IMR-90 (cell line): ENCODE results near the gene TMEM50B.

Source experiments
- BHLHE40 ChIP-seq: fragments of 150-350 bp; IDR thresholded peaks from 2 replicates; pipeline ENCODE4 v1.6.1; 2016; ENCODE audit warnings: mild to moderate bottlenecking, low read depth, low read length
- CEBPB ChIP-seq: IDR thresholded peaks from 2 replicates; pipeline ENCODE4 v1.6.1; 2012; ENCODE audit warnings: low read depth, low read length, improper control_type of control experiment
- CHD1 ChIP-seq: IDR thresholded peaks from 2 replicates; pipeline ENCODE4 v1.6.1; 2012; ENCODE audit warnings: low read depth, low read length, improper control_type of control experiment
- FOS ChIP-seq: fragments of 150-350 bp; IDR thresholded peaks from 2 replicates; pipeline ENCODE4 v1.6.1; 2016; ENCODE audit warnings: low read depth, low read length
- MAZ ChIP-seq: IDR thresholded peaks from 2 replicates; pipeline ENCODE4 v1.6.1; 2012; ENCODE audit warnings: low read depth, mild to moderate bottlenecking, low read length, improper control_type of control experiment, moderate library complexity, borderline replicate concordance
- MXI1 ChIP-seq: IDR thresholded peaks from 2 replicates; pipeline ENCODE4 v1.6.1; 2012; ENCODE audit warnings: low read depth, mild to moderate bottlenecking, low read length, moderate library complexity, borderline replicate concordance
- NFE2L2 ChIP-seq: fragments of 150-350 bp; IDR thresholded peaks from 2 replicates; pipeline ENCODE4 v1.6.1; 2016; ENCODE audit warnings: low read depth, mild to moderate bottlenecking, low read length
- POLR2A ChIP-seq: IDR thresholded peaks from 2 replicates; pipeline ENCODE4 v1.6.1; 2012; ENCODE audit warnings: mild to moderate bottlenecking, low read depth, low read length
- RAD21 ChIP-seq: IDR thresholded peaks from 2 replicates; pipeline ENCODE4 v1.6.1; 2012; ENCODE audit warnings: low read length, improper control_type of control experiment
- RCOR1 ChIP-seq: IDR thresholded peaks from 2 replicates; pipeline ENCODE4 v1.6.1; 2012; ENCODE audit warnings: mild to moderate bottlenecking, low read length, improper control_type of control experiment; ENCODE audit not compliant: insufficient replicate concordance
- SMC3 ChIP-seq: fragments of 150-350 bp; IDR thresholded peaks from 2 replicates; pipeline ENCODE4 v1.6.1; 2016; ENCODE audit warnings: low read depth, mild to moderate bottlenecking, antibody characterized with exemption, low read length, moderate library complexity
- TF ChIP-seq, protein P1 (sequence below): conservative IDR thresholded peaks from 2 replicates; pipeline ENCODE4 v1.5.1; 2012; ENCODE audit warnings: mild to moderate bottlenecking, low read depth, low read length, improper control_type of control experiment
- TF ChIP-seq, protein P2 (sequence below): fragments of 150-350 bp; IDR thresholded peaks from 2 replicates; pipeline ENCODE4 v1.6.1; 2017; ENCODE audit warnings: mild to moderate bottlenecking, antibody characterized with exemption, low read length, low read depth

DNA sequence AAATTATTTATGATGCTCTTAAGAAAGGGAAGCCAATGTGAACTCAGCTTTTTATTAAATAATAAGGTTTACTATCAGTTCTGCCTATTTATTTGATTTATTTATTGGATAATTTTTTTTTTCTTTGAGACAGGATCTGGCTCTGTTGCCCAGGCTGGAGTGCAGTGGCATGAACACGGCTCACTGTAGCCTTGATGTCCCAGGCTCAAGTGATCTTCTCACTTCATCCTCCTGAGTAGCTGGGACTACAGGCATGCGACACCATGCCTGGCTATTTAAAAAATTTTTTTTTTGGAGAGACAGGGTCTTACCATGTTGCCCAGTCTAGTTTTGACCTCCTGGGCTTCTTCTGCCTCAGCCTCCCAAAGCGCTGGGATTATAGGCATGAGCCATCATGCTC, 32.7 kb upstream of the TMEM50B start:
- no peak for TF ChIP-seq NFE2L2
- no peak for TF ChIP-seq POLR2A
- no peak for TF ChIP-seq RAD21
- TF ChIP-seq CEBPB = no peak
- TF ChIP-seq, protein P1, sequence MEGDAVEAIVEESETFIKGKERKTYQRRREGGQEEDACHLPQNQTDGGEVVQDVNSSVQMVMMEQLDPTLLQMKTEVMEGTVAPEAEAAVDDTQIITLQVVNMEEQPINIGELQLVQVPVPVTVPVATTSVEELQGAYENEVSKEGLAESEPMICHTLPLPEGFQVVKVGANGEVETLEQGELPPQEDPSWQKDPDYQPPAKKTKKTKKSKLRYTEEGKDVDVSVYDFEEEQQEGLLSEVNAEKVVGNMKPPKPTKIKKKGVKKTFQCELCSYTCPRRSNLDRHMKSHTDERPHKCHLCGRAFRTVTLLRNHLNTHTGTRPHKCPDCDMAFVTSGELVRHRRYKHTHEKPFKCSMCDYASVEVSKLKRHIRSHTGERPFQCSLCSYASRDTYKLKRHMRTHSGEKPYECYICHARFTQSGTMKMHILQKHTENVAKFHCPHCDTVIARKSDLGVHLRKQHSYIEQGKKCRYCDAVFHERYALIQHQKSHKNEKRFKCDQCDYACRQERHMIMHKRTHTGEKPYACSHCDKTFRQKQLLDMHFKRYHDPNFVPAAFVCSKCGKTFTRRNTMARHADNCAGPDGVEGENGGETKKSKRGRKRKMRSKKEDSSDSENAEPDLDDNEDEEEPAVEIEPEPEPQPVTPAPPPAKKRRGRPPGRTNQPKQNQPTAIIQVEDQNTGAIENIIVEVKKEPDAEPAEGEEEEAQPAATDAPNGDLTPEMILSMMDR = no peak
- no peak for TF ChIP-seq BHLHE40
- TF ChIP-seq RCOR1 = no peak
- TF ChIP-seq, protein P2, sequence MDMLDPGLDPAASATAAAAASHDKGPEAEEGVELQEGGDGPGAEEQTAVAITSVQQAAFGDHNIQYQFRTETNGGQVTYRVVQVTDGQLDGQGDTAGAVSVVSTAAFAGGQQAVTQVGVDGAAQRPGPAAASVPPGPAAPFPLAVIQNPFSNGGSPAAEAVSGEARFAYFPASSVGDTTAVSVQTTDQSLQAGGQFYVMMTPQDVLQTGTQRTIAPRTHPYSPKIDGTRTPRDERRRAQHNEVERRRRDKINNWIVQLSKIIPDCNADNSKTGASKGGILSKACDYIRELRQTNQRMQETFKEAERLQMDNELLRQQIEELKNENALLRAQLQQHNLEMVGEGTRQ = no peak
- no peak for TF ChIP-seq FOS
- TF ChIP-seq MXI1 = no peak
- TF ChIP-seq MAZ = no peak
- TF ChIP-seq SMC3 = no peak
- TF ChIP-seq CHD1 = no peak
